ENCODE data around the gene GRB2. TPM values are rescaled to one million over a fixed set of nuclear protein-coding genes. Genes with fewer than 3 reads are reported as not detected.
A peak's percentile ranks its signal among the peaks of the same experiment; 100 is the strongest.

The GRB2 gene
- polyA plus RNA-seq, 3 donors: 164 to 338 (median 262) TPM

DNA sequence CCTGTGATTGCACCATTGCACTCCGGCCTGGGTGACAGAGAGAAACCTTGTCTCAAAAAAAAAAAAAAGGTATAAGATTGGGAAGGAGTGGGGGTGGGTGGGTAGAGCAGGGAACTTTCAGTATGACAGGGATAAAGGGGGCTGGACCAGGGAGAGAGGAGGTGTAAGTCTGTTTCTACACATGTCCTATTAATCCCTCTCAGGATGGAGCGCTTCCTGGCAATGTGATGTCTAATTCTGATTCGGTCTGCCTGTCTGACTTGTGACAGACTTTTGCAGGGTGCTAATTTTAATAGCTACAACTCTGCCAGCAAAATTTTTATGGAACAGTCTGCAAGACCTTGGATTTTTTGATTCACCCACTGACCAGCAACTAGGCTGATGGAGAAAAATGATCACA, 62.5 kb downstream of the GRB2 start:
- Mint-ChIP-seq H3K9me3 (peaks cover 0 to 1% (median 0%) of the 10 kb centered on the region in 7 donors), H3K4me1 (peaks cover 97% of the 10 kb centered on the region), H3K27me3 (ENCODE audit: low read depth in 3 of 3) (no peaks in the 10 kb centered on the region), H3K4me3 (no peak overlapping the region), H3K27ac (peak overlapping the region in 6 of 7 donors; percentile 25 to 91 (median 59)), H3K36me3 (peaks cover 6 to 17% of the 10 kb centered on the region in 2 donors)
- H3K4me3 ChIP-seq (replicated peaks in 1 of 3; ENCODE audit: low read depth in 2 of 3, low read length in 3 of 3): no peak overlapping the region
- WGBS (ENCODE audit: insufficient coverage): no CpG with 5 or more reads among the region's 3 CpGs
- no peak overlapping the region for H3K4me2 ChIP-seq (replicated peaks; ENCODE audit: extremely low read depth, low read length, poor library complexity, severe bottlenecking)
- no peaks in the 10 kb centered on the region for H3K27me3 ChIP-seq (ENCODE audit: control insufficient read depth in 2 of 2, insufficient read depth in 2 of 2, low read length in 2 of 2)
- H3K27ac ChIP-seq (ENCODE audit: low read depth in 1 of 2, low read length in 2 of 2): peak overlapping the region in 1 of 2 donors; percentile 60
- no peak overlapping the region for H3K9ac ChIP-seq (ENCODE audit: insufficient read depth, low read length, poor library complexity, severe bottlenecking)
- H4K20me1 ChIP-seq (ENCODE audit: insufficient read depth, low read length): peaks cover 99% of the 10 kb centered on the region
- peaks cover 91 to 97% of the 10 kb centered on the region in 2 donors for H3K4me1 ChIP-seq (ENCODE audit: control insufficient read depth in 1 of 2, insufficient read depth in 2 of 2, low read length in 2 of 2)
- H3K79me2 ChIP-seq (ENCODE audit: insufficient read depth, low read length): peaks cover 100% of the 10 kb centered on the region
- intact Hi-C loops (cut with micrococcal nuclease): loop anchor here in 1 of 2 donors (10.0 kb wide), 1 partner anchor 52 kb away; no protein-coding TSS in a partner anchor
- no peak overlapping the region for H2AFZ ChIP-seq (ENCODE audit: insufficient read depth, low read depth, low read length, poor library complexity, severe bottlenecking)
- no peak for DNase-seq
- TF ChIP-seq, protein P1, sequence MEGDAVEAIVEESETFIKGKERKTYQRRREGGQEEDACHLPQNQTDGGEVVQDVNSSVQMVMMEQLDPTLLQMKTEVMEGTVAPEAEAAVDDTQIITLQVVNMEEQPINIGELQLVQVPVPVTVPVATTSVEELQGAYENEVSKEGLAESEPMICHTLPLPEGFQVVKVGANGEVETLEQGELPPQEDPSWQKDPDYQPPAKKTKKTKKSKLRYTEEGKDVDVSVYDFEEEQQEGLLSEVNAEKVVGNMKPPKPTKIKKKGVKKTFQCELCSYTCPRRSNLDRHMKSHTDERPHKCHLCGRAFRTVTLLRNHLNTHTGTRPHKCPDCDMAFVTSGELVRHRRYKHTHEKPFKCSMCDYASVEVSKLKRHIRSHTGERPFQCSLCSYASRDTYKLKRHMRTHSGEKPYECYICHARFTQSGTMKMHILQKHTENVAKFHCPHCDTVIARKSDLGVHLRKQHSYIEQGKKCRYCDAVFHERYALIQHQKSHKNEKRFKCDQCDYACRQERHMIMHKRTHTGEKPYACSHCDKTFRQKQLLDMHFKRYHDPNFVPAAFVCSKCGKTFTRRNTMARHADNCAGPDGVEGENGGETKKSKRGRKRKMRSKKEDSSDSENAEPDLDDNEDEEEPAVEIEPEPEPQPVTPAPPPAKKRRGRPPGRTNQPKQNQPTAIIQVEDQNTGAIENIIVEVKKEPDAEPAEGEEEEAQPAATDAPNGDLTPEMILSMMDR (IDR thresholded peaks at IDR 0.05): no peak
- H3K36me3 ChIP-seq (replicated peaks in 1 of 2; ENCODE audit: control insufficient read depth in 1 of 2, insufficient read depth in 2 of 2, low read length in 2 of 2): peaks cover 2 to 7% of the 10 kb centered on the region in 2 donors
- no peaks in the 10 kb centered on the region for H3K9me3 ChIP-seq (replicated peaks in 1 of 2; ENCODE audit: control insufficient read depth in 1 of 2, insufficient read depth in 1 of 2, low read length in 2 of 2)

DNA sequence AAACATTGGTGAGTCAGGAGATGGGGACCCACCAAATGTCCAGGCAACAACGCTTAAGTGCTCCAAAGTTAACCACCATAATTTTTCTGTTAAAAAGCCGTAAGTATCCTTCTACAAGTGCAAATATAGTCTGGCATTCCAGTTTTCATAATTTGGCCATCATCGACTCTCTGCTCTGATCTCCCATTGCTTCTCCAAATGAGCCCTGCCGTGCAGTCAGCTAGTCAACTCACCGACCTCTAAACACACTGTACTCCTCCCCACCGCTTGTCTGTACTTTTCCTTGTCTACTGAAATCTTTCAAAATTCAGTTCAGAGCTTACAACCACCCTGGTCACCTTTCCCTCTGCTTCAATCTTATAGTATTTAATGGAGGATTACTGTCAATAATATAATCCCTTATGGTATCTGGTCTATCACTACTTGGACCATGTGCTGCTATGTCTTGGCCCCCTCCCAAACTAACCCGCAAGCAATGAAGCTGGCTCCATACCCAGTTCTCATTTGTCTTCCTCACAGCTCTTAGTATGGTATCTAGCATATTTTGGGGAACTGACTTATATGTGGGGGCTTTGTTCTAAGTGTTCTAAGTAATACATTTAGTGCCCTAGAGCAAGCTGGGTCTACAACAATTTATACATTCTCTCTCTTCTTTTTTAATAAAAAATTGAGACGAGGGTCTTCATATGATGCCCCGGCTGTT, 63.5 kb downstream of the GRB2 start:
- TF ChIP-seq, protein P1 (IDR thresholded peaks at IDR 0.05): no peak
- Histone ChIP-seq H3K36me3 (replicated peaks in 1 of 2; ENCODE audit: control insufficient read depth in 1 of 2, insufficient read depth in 2 of 2, low read length in 2 of 2) (peaks cover 2 to 7% of the 10 kb centered on the region in 2 donors), H3K79me2 (ENCODE audit: insufficient read depth, low read length) (peaks cover 98% of the 10 kb centered on the region), H3K4me1 (ENCODE audit: control insufficient read depth in 1 of 2, insufficient read depth in 2 of 2, low read length in 2 of 2) (peaks cover 85 to 92% of the 10 kb centered on the region in 2 donors), H3K9ac (ENCODE audit: insufficient read depth, low read length, poor library complexity, severe bottlenecking) (no peak overlapping the region), H3K9me3 (replicated peaks in 1 of 2; ENCODE audit: control insufficient read depth in 1 of 2, insufficient read depth in 1 of 2, low read length in 2 of 2) (no peaks in the 10 kb centered on the region), H3K27me3 (ENCODE audit: control insufficient read depth in 2 of 2, insufficient read depth in 2 of 2, low read length in 2 of 2) (no peaks in the 10 kb centered on the region), H3K4me2 (replicated peaks; ENCODE audit: extremely low read depth, low read length, poor library complexity, severe bottlenecking) (no peak overlapping the region), H3K4me3 (replicated peaks in 1 of 3; ENCODE audit: low read depth in 2 of 3, low read length in 3 of 3) (no peak overlapping the region), H3K27ac (ENCODE audit: low read depth in 1 of 2, low read length in 2 of 2) (peak overlapping the region; percentile 14 to 60), H4K20me1 (ENCODE audit: insufficient read depth, low read length) (peaks cover 98% of the 10 kb centered on the region), H2AFZ (ENCODE audit: insufficient read depth, low read depth, low read length, poor library complexity, severe bottlenecking) (no peak overlapping the region)
- peak overlapping the region; percentile 41 to 91 (median 75) for H3K27ac Mint-ChIP-seq
- H3K27me3 Mint-ChIP-seq (ENCODE audit: low read depth in 3 of 3): peaks cover 0 to 2% (median 0%) of the 10 kb centered on the region in 3 donors
- no peak for DNase-seq
- peaks cover 90% of the 10 kb centered on the region for H3K4me1 Mint-ChIP-seq
- H3K9me3 Mint-ChIP-seq: peaks cover 0 to 1% (median 0%) of the 10 kb centered on the region in 7 donors
- WGBS (ENCODE audit: insufficient coverage): 88% methylated on average over 4 of the region's 9 CpGs
- no peak overlapping the region for H3K4me3 Mint-ChIP-seq
- intact Hi-C loops (cut with micrococcal nuclease): loop anchor here in 1 of 2 donors (10.0 kb wide), 1 partner anchor 53 kb away; no protein-coding TSS in a partner anchor
- H3K36me3 Mint-ChIP-seq: peaks cover 8 to 15% of the 10 kb centered on the region in 2 donors
